K562 (cell line): ENCODE measurements around the gene ITPR1. TPM values are rescaled to one million over a fixed set of nuclear protein-coding genes. Genes with fewer than 3 reads are reported as not detected.
A peak's percentile ranks its signal among the peaks of the same experiment; 100 is the strongest.

Source experiments
- HNRNPUL1 ChIP-seq: fragments of 200-400 bp; formaldehyde crosslinking; IDR thresholded peaks from 2 replicates; pipeline ENCODE4 v1.6.1; 2017; ENCODE audit warnings: low read length
- IRF2 ChIP-seq: sonication (generic); formaldehyde crosslinking; IDR thresholded peaks from 2 replicates; pipeline ENCODE4 v1.8.1; 2022; ENCODE audit warnings: mild to moderate bottlenecking, missing genetic modification reagents
- KAT8 ChIP-seq: fragments of 450-650 bp; IDR thresholded peaks from 2 replicates; pipeline ENCODE4 v1.6.1; 2016; ENCODE audit warnings: low read depth, mild to moderate bottlenecking
- NCOA6 ChIP-seq: fragments of 450-650 bp; IDR thresholded peaks from 2 replicates; pipeline ENCODE4 v1.6.1; 2017; ENCODE audit warnings: mild to moderate bottlenecking
- POLR3A ChIP-seq: IDR thresholded peaks from 2 replicates; pipeline ENCODE4 v1.6.1; 2011; ENCODE audit warnings: borderline replicate concordance, mild to moderate bottlenecking, moderate library complexity; ENCODE audit not compliant: insufficient read length, insufficient read depth; ENCODE audit errors: extremely low read depth
- ZC3H8 ChIP-seq: fragments of 450-650 bp; IDR thresholded peaks from 2 replicates; pipeline ENCODE4 v1.6.1; 2017
- ZFP1 ChIP-seq: fragments of 450-650 bp; formaldehyde crosslinking; IDR thresholded peaks from 2 replicates; pipeline ENCODE4 v1.4.0; 2020; ENCODE audit warnings: mild to moderate bottlenecking, mixed read lengths
- ZNF224 ChIP-seq: sonication (generic); formaldehyde crosslinking; IDR thresholded peaks from 2 replicates; pipeline ENCODE4 v1.8.0; 2022; ENCODE audit warnings: mild to moderate bottlenecking, missing genetic modification reagents
- ZNF41 ChIP-seq: fragments of 250-450 bp; sonication (Bioruptor Pico); conservative IDR thresholded peaks from 2 replicates; pipeline ENCODE4 v1.4.0; 2020; ENCODE audit warnings: mild to moderate bottlenecking
- ZNF436 ChIP-seq: fragments of 250-450, 450-650 bp; sonication (Bioruptor Pico); formaldehyde crosslinking; IDR thresholded peaks from 2 replicates; pipeline ENCODE4 v1.7.0; 2020; ENCODE audit warnings: mild to moderate bottlenecking
- ZNF57 ChIP-seq: fragments of 450-650 bp; formaldehyde crosslinking; IDR thresholded peaks from 2 replicates; pipeline ENCODE4 v1.4.0; 2020; ENCODE audit warnings: mild to moderate bottlenecking, moderate library complexity
- ZNF77 ChIP-seq: fragments of 250-450 bp; sonication (Bioruptor Pico); IDR thresholded peaks from 2 replicates; pipeline ENCODE4 v1.5.0; 2020
- ZNF785 ChIP-seq: fragments of 250-450 bp; sonication (Bioruptor Pico); IDR thresholded peaks from 2 replicates; pipeline ENCODE4 v1.4.0; 2020; ENCODE audit warnings: mild to moderate bottlenecking
- polyA plus RNA-seq, 8 experiments: library from polyadenylated mRNA; depleted of rRNA in 4 of 8; stranded (reverse) in 5 of 8; unstranded in 3 of 8; fragments of >200 nt; fragmentation: Nextera tagmentation in 2 of 8; fragmentation: Illumina TruSeq in 1 of 8; extraction: Ambion mirVana in 2 of 8; extraction: Trizol in 1 of 8; gene quantifications; 2 replicates each; pipeline versions ENCODE4 v1.2.1 to v1.2.3, GENCODE V29; 2011 to 2014; ENCODE audit warnings: inconsistent platforms in 1 of 8, missing spikeins in 1 of 8
- total RNA-seq, 7 experiments: library from RNA; depleted of rRNA in 6 of 7; stranded (reverse); fragments of >200 nt in 6 of 7; fragmentation: Illumina TruSeq in 2 of 7; extraction: Trizol in 2 of 7; gene quantifications; 2 replicates each; pipeline versions ENCODE4 v1.2.1 to v1.2.3, GENCODE V29; 2011 to 2021; ENCODE audit warnings: low replicate concordance in 1 of 7
- TF ChIP-seq, protein P1 (sequence below): sonication (generic); formaldehyde crosslinking; IDR thresholded peaks from 2 replicates; pipeline ENCODE4 v1.8.0; 2023; ENCODE audit warnings: missing genetic modification reagents, mild to moderate bottlenecking, borderline replicate concordance
- TF ChIP-seq, protein P2 (sequence below): fragments of 450-650 bp; IDR thresholded peaks from 2 replicates; pipeline ENCODE4 v1.6.1; 2016; ENCODE audit warnings: low read depth

ITPR1 gene
- total and polyA plus RNA-seq, 9 of the 15 experiments (the other 6 are each of a cell fraction or from before 2014, with no cell fraction given): 22.4 to 40.0 (median 27.4) TPM

DNA sequence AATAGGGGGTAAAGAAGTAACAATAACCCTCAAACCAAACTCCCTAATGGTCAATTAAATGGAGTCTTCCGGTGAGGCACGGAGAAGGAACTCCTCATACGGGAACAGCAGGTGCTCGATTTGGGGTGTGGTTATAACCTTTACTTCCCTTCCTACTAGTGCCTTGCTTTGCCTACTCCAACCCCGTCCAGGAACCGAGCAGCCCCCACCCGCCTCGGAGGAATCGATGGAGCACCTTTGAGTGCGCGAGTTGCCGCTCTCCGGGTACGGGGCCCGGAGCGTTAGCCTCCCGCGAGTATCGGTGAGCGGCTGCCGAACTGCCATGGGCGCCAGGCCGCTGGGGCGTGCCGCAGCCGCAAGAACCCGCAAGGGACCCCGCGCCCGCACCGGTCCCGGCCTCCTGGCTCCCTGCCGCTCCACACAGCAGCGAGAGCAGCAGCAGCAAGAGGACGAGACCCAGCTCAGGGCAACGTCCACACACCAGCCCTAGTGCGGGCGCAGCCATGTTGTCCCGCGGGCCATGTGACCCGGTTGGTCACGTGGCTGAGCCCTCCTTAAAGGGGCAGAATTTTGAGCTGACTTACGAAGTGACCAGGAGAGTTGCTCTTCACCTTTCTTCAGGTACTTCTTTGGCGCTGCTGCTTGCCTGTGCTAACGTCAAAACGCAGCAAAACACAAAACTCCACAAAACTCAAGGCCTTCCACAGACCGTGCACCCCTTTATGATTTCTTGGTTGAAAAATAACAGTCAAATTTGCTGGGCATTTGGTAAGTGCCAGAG lies 26.2 kb upstream of the ITPR1 start, which contains the start of gene SUMF1 (continued):
- TF ChIP-seq, protein P1, sequence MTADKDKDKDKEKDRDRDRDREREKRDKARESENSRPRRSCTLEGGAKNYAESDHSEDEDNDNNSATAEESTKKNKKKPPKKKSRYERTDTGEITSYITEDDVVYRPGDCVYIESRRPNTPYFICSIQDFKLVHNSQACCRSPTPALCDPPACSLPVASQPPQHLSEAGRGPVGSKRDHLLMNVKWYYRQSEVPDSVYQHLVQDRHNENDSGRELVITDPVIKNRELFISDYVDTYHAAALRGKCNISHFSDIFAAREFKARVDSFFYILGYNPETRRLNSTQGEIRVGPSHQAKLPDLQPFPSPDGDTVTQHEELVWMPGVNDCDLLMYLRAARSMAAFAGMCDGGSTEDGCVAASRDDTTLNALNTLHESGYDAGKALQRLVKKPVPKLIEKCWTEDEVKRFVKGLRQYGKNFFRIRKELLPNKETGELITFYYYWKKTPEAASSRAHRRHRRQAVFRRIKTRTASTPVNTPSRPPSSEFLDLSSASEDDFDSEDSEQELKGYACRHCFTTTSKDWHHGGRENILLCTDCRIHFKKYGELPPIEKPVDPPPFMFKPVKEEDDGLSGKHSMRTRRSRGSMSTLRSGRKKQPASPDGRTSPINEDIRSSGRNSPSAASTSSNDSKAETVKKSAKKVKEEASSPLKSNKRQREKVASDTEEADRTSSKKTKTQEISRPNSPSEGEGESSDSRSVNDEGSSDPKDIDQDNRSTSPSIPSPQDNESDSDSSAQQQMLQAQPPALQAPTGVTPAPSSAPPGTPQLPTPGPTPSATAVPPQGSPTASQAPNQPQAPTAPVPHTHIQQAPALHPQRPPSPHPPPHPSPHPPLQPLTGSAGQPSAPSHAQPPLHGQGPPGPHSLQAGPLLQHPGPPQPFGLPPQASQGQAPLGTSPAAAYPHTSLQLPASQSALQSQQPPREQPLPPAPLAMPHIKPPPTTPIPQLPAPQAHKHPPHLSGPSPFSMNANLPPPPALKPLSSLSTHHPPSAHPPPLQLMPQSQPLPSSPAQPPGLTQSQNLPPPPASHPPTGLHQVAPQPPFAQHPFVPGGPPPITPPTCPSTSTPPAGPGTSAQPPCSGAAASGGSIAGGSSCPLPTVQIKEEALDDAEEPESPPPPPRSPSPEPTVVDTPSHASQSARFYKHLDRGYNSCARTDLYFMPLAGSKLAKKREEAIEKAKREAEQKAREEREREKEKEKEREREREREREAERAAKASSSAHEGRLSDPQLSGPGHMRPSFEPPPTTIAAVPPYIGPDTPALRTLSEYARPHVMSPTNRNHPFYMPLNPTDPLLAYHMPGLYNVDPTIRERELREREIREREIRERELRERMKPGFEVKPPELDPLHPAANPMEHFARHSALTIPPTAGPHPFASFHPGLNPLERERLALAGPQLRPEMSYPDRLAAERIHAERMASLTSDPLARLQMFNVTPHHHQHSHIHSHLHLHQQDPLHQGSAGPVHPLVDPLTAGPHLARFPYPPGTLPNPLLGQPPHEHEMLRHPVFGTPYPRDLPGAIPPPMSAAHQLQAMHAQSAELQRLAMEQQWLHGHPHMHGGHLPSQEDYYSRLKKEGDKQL (CRISPR knock-in tag): peak; percentile 97
- TF ChIP-seq, protein P2, sequence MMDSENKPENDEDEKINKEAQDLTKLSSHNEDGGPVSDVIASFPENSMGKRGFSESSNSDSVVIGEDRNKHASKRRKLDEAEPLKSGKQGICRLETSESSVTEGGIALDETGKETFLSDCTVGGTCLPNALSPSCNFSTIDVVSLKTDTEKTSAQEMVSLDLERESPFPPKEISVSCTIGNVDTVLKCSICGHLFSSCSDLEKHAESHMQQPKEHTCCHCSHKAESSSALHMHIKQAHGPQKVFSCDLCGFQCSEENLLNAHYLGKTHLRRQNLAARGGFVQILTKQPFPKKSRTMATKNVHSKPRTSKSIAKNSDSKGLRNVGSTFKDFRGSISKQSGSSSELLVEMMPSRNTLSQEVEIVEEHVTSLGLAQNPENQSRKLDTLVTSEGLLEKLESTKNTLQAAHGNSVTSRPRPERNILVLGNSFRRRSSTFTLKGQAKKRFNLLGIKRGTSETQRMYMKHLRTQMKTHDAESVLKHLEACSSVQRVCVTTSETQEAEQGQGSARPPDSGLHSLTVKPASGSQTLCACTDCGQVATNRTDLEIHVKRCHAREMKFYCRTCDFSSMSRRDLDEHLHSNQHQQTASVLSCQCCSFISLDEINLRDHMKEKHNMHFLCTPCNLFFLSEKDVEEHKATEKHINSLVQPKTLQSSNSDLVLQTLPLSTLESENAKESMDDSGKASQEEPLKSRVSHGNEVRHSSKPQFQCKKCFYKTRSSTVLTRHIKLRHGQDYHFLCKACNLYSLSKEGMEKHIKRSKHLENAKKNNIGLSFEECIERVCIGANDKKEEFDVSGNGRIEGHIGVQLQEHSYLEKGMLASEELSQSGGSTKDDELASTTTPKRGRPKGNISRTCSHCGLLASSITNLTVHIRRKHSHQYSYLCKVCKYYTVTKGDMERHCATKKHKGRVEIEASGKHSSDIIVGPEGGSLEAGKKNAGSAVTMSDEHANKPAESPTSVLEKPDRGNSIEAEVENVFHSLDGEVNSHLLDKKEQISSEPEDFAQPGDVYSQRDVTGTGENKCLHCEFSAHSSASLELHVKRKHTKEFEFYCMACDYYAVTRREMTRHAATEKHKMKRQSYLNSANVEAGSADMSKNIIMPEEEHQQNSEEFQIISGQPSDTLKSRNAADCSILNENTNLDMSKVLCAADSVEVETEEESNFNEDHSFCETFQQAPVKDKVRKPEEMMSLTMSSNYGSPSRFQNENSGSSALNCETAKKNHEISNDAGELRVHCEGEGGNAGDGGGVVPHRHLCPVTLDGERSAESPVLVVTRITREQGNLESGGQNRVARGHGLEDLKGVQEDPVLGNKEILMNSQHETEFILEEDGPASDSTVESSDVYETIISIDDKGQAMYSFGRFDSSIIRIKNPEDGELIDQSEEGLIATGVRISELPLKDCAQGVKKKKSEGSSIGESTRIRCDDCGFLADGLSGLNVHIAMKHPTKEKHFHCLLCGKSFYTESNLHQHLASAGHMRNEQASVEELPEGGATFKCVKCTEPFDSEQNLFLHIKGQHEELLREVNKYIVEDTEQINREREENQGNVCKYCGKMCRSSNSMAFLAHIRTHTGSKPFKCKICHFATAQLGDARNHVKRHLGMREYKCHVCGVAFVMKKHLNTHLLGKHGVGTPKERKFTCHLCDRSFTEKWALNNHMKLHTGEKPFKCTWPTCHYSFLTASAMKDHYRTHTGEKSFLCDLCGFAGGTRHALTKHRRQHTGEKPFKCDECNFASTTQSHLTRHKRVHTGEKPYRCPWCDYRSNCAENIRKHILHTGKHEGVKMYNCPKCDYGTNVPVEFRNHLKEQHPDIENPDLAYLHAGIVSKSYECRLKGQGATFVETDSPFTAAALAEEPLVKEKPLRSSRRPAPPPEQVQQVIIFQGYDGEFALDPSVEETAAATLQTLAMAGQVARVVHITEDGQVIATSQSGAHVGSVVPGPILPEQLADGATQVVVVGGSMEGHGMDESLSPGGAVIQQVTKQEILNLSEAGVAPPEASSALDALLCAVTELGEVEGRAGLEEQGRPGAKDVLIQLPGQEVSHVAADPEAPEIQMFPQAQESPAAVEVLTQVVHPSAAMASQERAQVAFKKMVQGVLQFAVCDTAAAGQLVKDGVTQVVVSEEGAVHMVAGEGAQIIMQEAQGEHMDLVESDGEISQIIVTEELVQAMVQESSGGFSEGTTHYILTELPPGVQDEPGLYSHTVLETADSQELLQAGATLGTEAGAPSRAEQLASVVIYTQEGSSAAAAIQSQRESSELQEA: no peak
- TF ChIP-seq KAT8 (peak; percentile 95), ZFP1 (CRISPR knock-in tag) (no peak), ZNF436 (no peak), ZNF224 (peak; percentile 88), ZNF57 (CRISPR knock-in tag) (no peak), NCOA6 (no peak), ZNF41 (no peak), HNRNPUL1 (no peak), ZC3H8 (no peak), ZNF77 (CRISPR knock-in tag) (no peak), ZNF785 (CRISPR knock-in tag) (no peak), IRF2 (CRISPR knock-in tag) (no peak), POLR3A (no peak)
